SK-N-SH (cell line): ENCODE measurements around the gene MAP2. TPM values are rescaled to one million over a fixed set of nuclear protein-coding genes. Genes with fewer than 3 reads are reported as not detected.

Source experiments
- CTCF ChIA-PET: fragments of 300-600, 350-600 bp; formaldehyde crosslinking; extraction: SDS; loops from one replicate; lab custom pipeline; 2021; lab: Yijun Ruan, JAX
- POLR2A ChIA-PET: fragments of 350-600 bp; sonication (Branson Sonifier 250); formaldehyde crosslinking; extraction: SDS; loops from one replicate; lab custom pipeline; 2020; ENCODE audit warnings: antibody characterized with exemption, inconsistent platforms; lab: Yijun Ruan, JAX
- DNase-seq: peaks from one replicate; pipeline ENCODE4 v3.0.0; 2012
- H2AFZ ChIP-seq: fragments of 200-600 bp; sonication (generic); 2 replicates; pipeline ENCODE4 v1.8.1; 2016; ENCODE audit warnings: antibody characterized with exemption, mild to moderate bottlenecking, low read depth
- H3F3A ChIP-seq: fragments of 200-600 bp; sonication (generic); replicated peaks from 2 replicates; pipeline ENCODE3; 2016; ENCODE audit warnings: antibody characterized with exemption, mild to moderate bottlenecking; ENCODE audit not compliant: insufficient read depth
- H3K27ac ChIP-seq, 2 experiments: fragments of 200-500 bp in 1 of 2; fragments of 200-600 bp in 1 of 2; sonication (Bioruptor generic) in 1 of 2; sonication (generic), shearing (Covaris generic) in 1 of 2; 2 replicates each; pipeline versions ENCODE4 v1.5.1 to v1.6.1; 2014 to 2016; ENCODE audit warnings: low read depth in 2 of 2, inconsistent platforms in 1 of 2, low read length in 1 of 2, mild to moderate bottlenecking in 1 of 2, mixed read lengths in 1 of 2
- H3K27me3 ChIP-seq: fragments of 200-600 bp; sonication (generic), shearing (Covaris generic); 2 replicates; pipeline ENCODE4 v1.6.1; 2016; ENCODE audit warnings: mixed run types; ENCODE audit not compliant: insufficient read depth
- H3K36me3 ChIP-seq, 2 experiments: fragments of 200-500 bp in 1 of 2; fragments of 200-600 bp in 1 of 2; sonication (Bioruptor generic) in 1 of 2; sonication (generic) in 1 of 2; replicated peaks in 1 of 2; 2 replicates each; pipeline versions ENCODE3 to v1.5.1; 2014 to 2016; ENCODE audit warnings: low read length in 1 of 2, mild to moderate bottlenecking in 1 of 2; ENCODE audit not compliant: insufficient read depth in 2 of 2, control insufficient read depth in 1 of 2
- H3K4me1 ChIP-seq, 2 experiments: fragments of 200-500 bp in 1 of 2; fragments of 200-600 bp in 1 of 2; sonication (Bioruptor generic) in 1 of 2; sonication (generic), shearing (Covaris generic) in 1 of 2; 2 replicates each; pipeline versions ENCODE4 v1.5.1 to v1.6.1; 2014 to 2016; ENCODE audit warnings: low read depth in 1 of 2, low read length in 1 of 2, mixed run types in 1 of 2; ENCODE audit not compliant: insufficient read depth in 2 of 2, control insufficient read depth in 1 of 2
- H3K4me2 ChIP-seq: fragments of 200-600 bp; sonication (generic), shearing (Covaris generic); 2 replicates; pipeline ENCODE4 v1.6.1; 2017; ENCODE audit warnings: mixed run types
- H3K4me3 ChIP-seq, 2 experiments: fragments of 200-500 bp in 1 of 2; fragments of 200-600 bp in 1 of 2; sonication (Bioruptor generic) in 1 of 2; sonication (generic), shearing (Covaris generic) in 1 of 2; 2 replicates each; pipeline versions ENCODE4 v1.5.1 to v1.8.1; 2014 to 2016; ENCODE audit warnings: low read depth in 2 of 2, inconsistent platforms in 1 of 2, low read length in 1 of 2, mild to moderate bottlenecking in 1 of 2, mixed read lengths in 1 of 2, moderate library complexity in 1 of 2
- H3K79me2 ChIP-seq: fragments of 200-600 bp; sonication (generic); 2 replicates; pipeline ENCODE4 v1.8.1; 2017; ENCODE audit warnings: mild to moderate bottlenecking; ENCODE audit not compliant: insufficient read depth
- H3K9ac ChIP-seq: fragments of 200-600 bp; sonication (generic); 2 replicates; pipeline ENCODE4 v1.6.1; 2017; ENCODE audit warnings: mixed run types
- H3K9me2 ChIP-seq: fragments of 200-600 bp; sonication (generic); 2 replicates; pipeline ENCODE4 v1.6.1; 2017; ENCODE audit warnings: mixed run types
- H3K9me3 ChIP-seq: fragments of 200-600 bp; sonication (generic); 2 replicates; pipeline ENCODE4 v1.6.1; 2017; ENCODE audit warnings: mixed run types, mild to moderate bottlenecking, moderate library complexity
- H4K20me1 ChIP-seq: fragments of 200-600 bp; sonication (generic); 2 replicates; pipeline ENCODE4 v1.6.1; 2017; ENCODE audit warnings: mild to moderate bottlenecking, mixed run types; ENCODE audit not compliant: insufficient read depth
- CHD2 ChIP-seq: fragments of 150-350 bp; IDR thresholded peaks from 2 replicates; pipeline ENCODE4 v1.6.1; 2018; ENCODE audit warnings: low read length; ENCODE audit not compliant: partially characterized antibody
- EZH2phosphoT487 ChIP-seq: fragments of 200-600 bp; sonication (generic); IDR thresholded peaks from 2 replicates; pipeline ENCODE4 v1.6.1; 2017; ENCODE audit warnings: low read depth, mixed run types, mild to moderate bottlenecking, antibody characterized with exemption, moderate library complexity, borderline replicate concordance
- FOSL2 ChIP-seq: IDR thresholded peaks from 2 replicates; pipeline ENCODE4 v1.4.0; 2012; ENCODE audit warnings: low read depth, mild to moderate bottlenecking, moderate library complexity, borderline replicate concordance
- FOXM1 ChIP-seq: IDR thresholded peaks from 2 replicates; pipeline ENCODE4 v1.4.0; 2012; ENCODE audit warnings: low read depth, mild to moderate bottlenecking
- GABPA ChIP-seq: IDR thresholded peaks from 2 replicates; pipeline ENCODE4 v1.4.0; 2012; ENCODE audit warnings: low read depth, mild to moderate bottlenecking
- GATA2 ChIP-seq: sonication (generic); formaldehyde crosslinking; IDR thresholded peaks from 2 replicates; pipeline ENCODE4 v1.5.0; 2020; ENCODE audit warnings: mild to moderate bottlenecking, missing genetic modification reagents
- NRF1 ChIP-seq: IDR thresholded peaks from 2 replicates; pipeline ENCODE4 v1.6.1; 2012; ENCODE audit warnings: low read depth, mild to moderate bottlenecking, low read length
- RAD21 ChIP-seq: IDR thresholded peaks from 2 replicates; pipeline ENCODE4 v1.6.1; 2012; ENCODE audit warnings: mild to moderate bottlenecking, low read length
- TEAD4 ChIP-seq: IDR thresholded peaks from 2 replicates; pipeline ENCODE4 v1.4.0; 2012; ENCODE audit warnings: mild to moderate bottlenecking, borderline replicate concordance; ENCODE audit not compliant: insufficient read depth
- YY1 ChIP-seq: IDR thresholded peaks from 2 replicates; pipeline ENCODE4 v1.4.0; 2012; ENCODE audit warnings: low read depth, mild to moderate bottlenecking
- WGBS: methylation state at CpG from one replicate; pipeline ENCODE4 v1.1.6; 2017; ENCODE audit warnings: low lambda C conversion rate; 5-methylcytosine and 5-hydroxymethylcytosine counted together
- polyA plus RNA-seq, 3 experiments: library from polyadenylated mRNA; depleted of rRNA; stranded (reverse); fragments of >200 nt; gene quantifications; 2 replicates each; pipeline ENCODE4 v1.2.3, GENCODE V29; 2012
- TF ChIP-seq, protein P1 (sequence below): IDR thresholded peaks from 2 replicates; pipeline ENCODE4 v1.4.0; 2012; ENCODE audit warnings: low read depth, borderline replicate concordance
- TF ChIP-seq, protein P2 (sequence below): fragments of 200-600 bp; sonication (generic); IDR thresholded peaks from 2 replicates; pipeline ENCODE4 v1.6.1; 2017; ENCODE audit warnings: antibody characterized with exemption, mild to moderate bottlenecking, moderate library complexity
- TF ChIP-seq, protein P3 (sequence below): IDR thresholded peaks from 2 replicates; pipeline ENCODE4 v1.6.1; 2012; ENCODE audit warnings: mild to moderate bottlenecking, low read depth, low read length, moderate library complexity
- TF ChIP-seq, protein P4 (sequence below): fragments of 150-350 bp; IDR thresholded peaks from 2 replicates; pipeline ENCODE4 v1.6.1; 2016; ENCODE audit warnings: mild to moderate bottlenecking, low read depth, low read length

The MAP2 gene
- polyA plus RNA-seq, 1 of the 3 experiments (the other 2 are of a cell fraction), result 7.8 TPM

DNA sequence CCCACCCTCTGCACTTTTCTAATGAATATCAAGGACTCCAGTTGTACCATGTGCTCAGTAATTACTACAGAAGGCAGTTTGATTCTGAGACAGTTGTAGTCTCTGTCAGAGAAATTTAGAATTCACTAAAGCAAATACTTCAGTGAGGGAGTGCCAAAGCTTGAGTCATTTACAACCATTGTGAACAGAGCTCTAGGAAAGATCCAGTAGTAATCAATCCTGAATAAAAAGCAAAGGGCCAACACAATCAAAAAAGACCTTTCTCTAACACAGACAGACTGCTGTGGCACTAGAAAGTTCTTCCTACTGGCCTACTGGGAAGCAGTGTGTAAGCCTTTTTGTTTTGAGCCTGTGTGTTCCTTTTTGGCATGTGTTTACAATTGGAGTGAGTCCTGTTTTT, 212.2 kb downstream of the MAP2 start:
- Histone ChIP-seq H3K79me2 (no peaks in the 10 kb centered on the region), H3K4me1 (peaks cover 4 to 28% of the 10 kb centered on the region in 2 experiments; a peak in 3 of 4 replicates), H3K9ac (no peak overlapping the region), H3K4me2 (no peak overlapping the region), H4K20me1 (no peaks in the 10 kb centered on the region), H3K27me3 (no peaks in the 10 kb centered on the region), H3K9me3 (no peaks in the 10 kb centered on the region), H3K9me2 (no peaks in the 10 kb centered on the region), H3K27ac (peak overlapping the region; percentile 13 to 79; a peak in 3 of 4 replicates), H3K4me3 (no peak overlapping the region), H3K36me3 (no peaks in the 10 kb centered on the region), H3F3A (peaks cover 5% of the 10 kb centered on the region), H2AFZ (0 out of 2 replicates have a peak overlapping the region, but pooled peaks have one; percentile 2)
- POLR2A ChIA-PET, result no interaction called here
- TF ChIP-seq FOSL2 (no peak), GABPA (no peak), FOXM1 (no peak), CHD2 (no peak)
- TF ChIP-seq, protein P1, sequence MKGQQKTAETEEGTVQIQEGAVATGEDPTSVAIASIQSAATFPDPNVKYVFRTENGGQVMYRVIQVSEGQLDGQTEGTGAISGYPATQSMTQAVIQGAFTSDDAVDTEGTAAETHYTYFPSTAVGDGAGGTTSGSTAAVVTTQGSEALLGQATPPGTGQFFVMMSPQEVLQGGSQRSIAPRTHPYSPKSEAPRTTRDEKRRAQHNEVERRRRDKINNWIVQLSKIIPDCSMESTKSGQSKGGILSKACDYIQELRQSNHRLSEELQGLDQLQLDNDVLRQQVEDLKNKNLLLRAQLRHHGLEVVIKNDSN, result no peak
- TF ChIP-seq, protein P2, sequence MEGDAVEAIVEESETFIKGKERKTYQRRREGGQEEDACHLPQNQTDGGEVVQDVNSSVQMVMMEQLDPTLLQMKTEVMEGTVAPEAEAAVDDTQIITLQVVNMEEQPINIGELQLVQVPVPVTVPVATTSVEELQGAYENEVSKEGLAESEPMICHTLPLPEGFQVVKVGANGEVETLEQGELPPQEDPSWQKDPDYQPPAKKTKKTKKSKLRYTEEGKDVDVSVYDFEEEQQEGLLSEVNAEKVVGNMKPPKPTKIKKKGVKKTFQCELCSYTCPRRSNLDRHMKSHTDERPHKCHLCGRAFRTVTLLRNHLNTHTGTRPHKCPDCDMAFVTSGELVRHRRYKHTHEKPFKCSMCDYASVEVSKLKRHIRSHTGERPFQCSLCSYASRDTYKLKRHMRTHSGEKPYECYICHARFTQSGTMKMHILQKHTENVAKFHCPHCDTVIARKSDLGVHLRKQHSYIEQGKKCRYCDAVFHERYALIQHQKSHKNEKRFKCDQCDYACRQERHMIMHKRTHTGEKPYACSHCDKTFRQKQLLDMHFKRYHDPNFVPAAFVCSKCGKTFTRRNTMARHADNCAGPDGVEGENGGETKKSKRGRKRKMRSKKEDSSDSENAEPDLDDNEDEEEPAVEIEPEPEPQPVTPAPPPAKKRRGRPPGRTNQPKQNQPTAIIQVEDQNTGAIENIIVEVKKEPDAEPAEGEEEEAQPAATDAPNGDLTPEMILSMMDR, result no peak
- CTCF ChIA-PET, result interaction anchor here (1.1 kb wide), 1 partner anchor 23 kb away, joined by 3 read pairs; no protein-coding TSS in a partner anchor
- no peak for DNase-seq

DNA sequence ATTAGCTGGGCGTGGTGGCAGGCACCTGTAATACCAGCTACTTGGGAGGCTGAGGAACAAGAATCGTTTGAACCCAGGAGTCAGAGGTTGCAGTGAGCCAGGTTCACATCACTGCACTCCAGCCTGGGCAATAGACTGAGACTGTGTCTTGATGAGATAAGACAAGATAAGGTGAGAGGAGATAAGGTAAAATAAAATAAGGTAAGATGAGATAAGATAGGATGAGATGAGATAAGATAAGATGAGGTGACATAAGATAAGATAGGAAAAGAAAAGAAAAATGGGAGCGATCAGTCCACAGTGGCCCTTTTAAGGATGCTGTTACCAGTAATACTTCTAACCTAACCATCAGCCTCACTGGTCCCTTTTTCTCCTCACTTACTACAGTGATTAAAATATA, 213.4 kb downstream of the MAP2 start:
- Histone ChIP-seq H3K36me3 (no peaks in the 10 kb centered on the region), H3K9me2 (no peaks in the 10 kb centered on the region), H2AFZ (no peak overlapping the region), H3K27ac (no peak overlapping the region), H3K4me2 (no peak overlapping the region), H3K9ac (no peak overlapping the region), H3K4me3 (no peak overlapping the region)
- ChIA-PET POLR2A (no interaction called here), CTCF (interaction anchor here (1.1 kb wide), 1 partner anchor 24 kb away, joined by 3 read pairs; no protein-coding TSS in a partner anchor)
- 91% methylated on average over 3 of the region's 3 CpGs for WGBS
- DNase-seq, result no peak
- TF ChIP-seq YY1 (no peak), GATA2 (CRISPR knock-in tag) (peak; percentile 41; the same call in 1 of the 2 replicates)
- TF ChIP-seq, all 33 proteins: peak for 1
- Histone ChIP-seq H3K27me3 (no peaks in the 10 kb centered on the region), H3K79me2 (no peaks in the 10 kb centered on the region), H3K9me3 (no peaks in the 10 kb centered on the region), H3K4me1 (peaks cover 4 to 25% of the 10 kb centered on the region in 2 experiments), H3F3A (peaks cover 5% of the 10 kb centered on the region), H4K20me1 (no peaks in the 10 kb centered on the region)

DNA sequence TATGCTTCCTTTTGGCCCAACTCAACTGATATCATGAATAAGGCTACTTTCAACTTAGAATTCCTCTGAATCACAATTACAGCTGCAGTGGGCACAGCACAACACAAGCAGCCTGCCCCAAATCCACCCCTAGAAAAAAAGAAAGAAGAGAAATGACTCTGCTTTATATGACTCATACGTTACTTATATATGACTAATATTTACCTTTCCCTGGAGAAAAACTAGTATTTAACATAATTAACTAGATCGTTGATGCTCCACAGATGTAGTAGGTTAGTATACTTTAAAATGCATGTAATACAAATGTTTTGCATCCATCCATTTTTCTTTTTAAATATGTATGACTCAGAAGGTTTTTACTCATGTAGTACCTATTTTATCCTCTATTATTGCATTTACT, 214.5 kb downstream of the MAP2 start:
- H3K9me2 ChIP-seq, result no peaks in the 10 kb centered on the region
- ChIA-PET CTCF (no interaction called here), POLR2A (no interaction called here)
- H3K4me2 ChIP-seq, result no peak overlapping the region
- H3K27ac ChIP-seq, result peak overlapping the region in 1 of 2 experiments; percentile 73; a peak in 2 of 4 replicates
- peaks cover 5% of the 10 kb centered on the region for H3F3A ChIP-seq
- no peaks in the 10 kb centered on the region for H3K79me2 ChIP-seq
- H3K4me3 ChIP-seq, result no peak overlapping the region
- no peaks in the 10 kb centered on the region for H3K27me3 ChIP-seq
- H3K9me3 ChIP-seq, result no peaks in the 10 kb centered on the region
- no peaks in the 10 kb centered on the region for H4K20me1 ChIP-seq
- DNase-seq, result no peak
- WGBS, result 6% methylated on average over 2 of the region's 2 CpGs
- peaks cover 4 to 16% of the 10 kb centered on the region in 2 experiments for H3K4me1 ChIP-seq
- no peaks in the 10 kb centered on the region for H3K36me3 ChIP-seq
- no peak overlapping the region for H2AFZ ChIP-seq
- H3K9ac ChIP-seq, result no peak overlapping the region
- TF ChIP-seq, protein P3, sequence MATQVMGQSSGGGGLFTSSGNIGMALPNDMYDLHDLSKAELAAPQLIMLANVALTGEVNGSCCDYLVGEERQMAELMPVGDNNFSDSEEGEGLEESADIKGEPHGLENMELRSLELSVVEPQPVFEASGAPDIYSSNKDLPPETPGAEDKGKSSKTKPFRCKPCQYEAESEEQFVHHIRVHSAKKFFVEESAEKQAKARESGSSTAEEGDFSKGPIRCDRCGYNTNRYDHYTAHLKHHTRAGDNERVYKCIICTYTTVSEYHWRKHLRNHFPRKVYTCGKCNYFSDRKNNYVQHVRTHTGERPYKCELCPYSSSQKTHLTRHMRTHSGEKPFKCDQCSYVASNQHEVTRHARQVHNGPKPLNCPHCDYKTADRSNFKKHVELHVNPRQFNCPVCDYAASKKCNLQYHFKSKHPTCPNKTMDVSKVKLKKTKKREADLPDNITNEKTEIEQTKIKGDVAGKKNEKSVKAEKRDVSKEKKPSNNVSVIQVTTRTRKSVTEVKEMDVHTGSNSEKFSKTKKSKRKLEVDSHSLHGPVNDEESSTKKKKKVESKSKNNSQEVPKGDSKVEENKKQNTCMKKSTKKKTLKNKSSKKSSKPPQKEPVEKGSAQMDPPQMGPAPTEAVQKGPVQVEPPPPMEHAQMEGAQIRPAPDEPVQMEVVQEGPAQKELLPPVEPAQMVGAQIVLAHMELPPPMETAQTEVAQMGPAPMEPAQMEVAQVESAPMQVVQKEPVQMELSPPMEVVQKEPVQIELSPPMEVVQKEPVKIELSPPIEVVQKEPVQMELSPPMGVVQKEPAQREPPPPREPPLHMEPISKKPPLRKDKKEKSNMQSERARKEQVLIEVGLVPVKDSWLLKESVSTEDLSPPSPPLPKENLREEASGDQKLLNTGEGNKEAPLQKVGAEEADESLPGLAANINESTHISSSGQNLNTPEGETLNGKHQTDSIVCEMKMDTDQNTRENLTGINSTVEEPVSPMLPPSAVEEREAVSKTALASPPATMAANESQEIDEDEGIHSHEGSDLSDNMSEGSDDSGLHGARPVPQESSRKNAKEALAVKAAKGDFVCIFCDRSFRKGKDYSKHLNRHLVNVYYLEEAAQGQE, result no peak
- TF ChIP-seq TEAD4 (no peak), GABPA (no peak), RAD21 (no peak), FOXM1 (no peak), NRF1 (no peak), EZH2phosphoT487 (no peak)
- TF ChIP-seq, protein P4, sequence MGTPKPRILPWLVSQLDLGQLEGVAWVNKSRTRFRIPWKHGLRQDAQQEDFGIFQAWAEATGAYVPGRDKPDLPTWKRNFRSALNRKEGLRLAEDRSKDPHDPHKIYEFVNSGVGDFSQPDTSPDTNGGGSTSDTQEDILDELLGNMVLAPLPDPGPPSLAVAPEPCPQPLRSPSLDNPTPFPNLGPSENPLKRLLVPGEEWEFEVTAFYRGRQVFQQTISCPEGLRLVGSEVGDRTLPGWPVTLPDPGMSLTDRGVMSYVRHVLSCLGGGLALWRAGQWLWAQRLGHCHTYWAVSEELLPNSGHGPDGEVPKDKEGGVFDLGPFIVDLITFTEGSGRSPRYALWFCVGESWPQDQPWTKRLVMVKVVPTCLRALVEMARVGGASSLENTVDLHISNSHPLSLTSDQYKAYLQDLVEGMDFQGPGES, result no peak
